ENCODE results near the gene SPECC1.
"Not testable (repeated sequence)": the region's sequence is repeated elsewhere in the genome, so short reads cannot be mapped to it uniquely, and the experiment has no call there.

Gene SPECC1

DNA sequence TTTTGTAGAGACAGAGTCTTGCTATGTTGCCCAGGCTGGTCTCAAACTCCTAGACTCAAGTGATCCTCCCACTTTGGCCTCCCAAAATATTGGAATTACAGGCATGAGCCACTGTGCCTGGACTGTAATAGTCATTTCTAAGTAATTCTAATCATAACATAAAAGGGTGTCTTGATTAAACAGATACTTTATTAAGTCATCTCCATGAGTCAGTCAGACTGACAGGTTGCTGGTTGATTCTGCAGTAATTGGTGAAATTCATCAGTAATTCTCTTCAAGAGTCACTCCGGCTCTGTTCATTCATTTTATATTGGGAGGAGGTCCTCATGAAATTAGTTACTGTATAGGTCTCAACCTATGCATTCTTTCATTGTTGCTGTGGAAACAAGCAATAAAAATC, 85.6 kb downstream of the SPECC1 start:
- DNase-seq (ENCODE audit: low read depth in 2 of 2), result no peak

DNA sequence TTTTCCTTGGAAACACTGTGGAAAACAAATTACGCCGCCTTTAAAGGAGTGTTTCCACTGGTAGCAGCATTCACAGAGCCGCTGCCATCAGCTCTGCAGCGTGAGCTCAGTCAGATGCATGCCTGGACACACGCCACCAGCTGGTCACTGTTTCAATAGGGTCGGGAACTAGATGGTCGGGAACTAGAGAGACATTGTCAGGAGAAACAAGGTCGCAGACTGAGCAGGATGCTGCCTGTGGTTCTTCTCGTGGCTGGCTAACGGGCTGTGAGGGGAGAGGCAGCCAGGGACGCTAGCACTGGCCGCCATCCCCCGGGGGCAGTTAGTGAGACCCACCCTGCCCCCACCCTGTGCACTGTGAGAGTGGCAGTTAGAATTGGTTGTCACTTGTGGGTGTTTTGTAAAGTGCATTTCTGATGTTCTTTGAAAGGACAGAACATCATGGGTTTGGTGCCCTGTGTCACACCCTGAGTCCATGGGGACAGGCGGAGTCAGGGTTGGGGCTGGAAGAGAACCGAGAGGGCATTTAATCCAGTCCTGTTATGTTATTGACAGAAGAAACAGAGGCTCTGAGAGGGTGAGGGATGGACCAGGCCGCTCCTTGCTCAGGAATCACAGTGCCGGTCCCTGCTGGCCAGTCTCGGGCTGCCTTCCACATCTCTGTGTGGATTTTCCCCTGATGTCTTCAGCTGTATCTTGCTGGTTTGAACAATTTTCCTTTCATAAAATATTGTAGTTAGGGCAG, 86.3 kb downstream of the SPECC1 start:
- DNase-seq (ENCODE audit: low read depth in 2 of 2), result no peak

GRCh38 chr17:20096430-20096829, 87.3 kb downstream of the SPECC1 start:
- DNase-seq (ENCODE audit: low read depth in 2 of 2), result no peak

- no peak for DNase-seq (ENCODE audit: low read depth in 2 of 2)
These were observed 88.2 kb downstream of the SPECC1 start for GRCh38 chr17:20097330-20097729.

DNA sequence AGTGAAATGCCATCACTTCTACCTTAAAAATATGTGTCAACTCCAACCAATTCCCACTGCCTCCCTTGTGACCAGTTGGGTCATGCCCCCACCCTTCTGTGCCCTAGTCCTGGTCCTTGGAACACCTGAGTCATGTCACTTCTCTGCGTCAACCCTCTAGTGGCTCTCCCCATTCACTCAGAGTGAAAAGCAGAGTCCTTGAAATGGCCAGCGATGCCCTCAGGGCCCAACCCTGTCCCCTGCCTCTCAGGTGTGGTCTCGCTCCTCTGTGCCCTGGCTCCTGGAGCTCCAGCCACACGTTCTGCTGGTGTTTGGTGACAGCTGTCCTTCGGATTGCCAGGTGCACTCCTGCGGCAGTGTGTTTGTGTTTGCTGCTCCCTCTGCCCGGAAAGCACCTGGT, 89.2 kb downstream of the SPECC1 start:
- no peak for DNase-seq (ENCODE audit: low read depth in 2 of 2)

GRCh38 chr17:20100806-20101205, 91.6 kb downstream of the SPECC1 start:
- not testable (repeated sequence) for DNase-seq (ENCODE audit: low read depth in 2 of 2)

DNA sequence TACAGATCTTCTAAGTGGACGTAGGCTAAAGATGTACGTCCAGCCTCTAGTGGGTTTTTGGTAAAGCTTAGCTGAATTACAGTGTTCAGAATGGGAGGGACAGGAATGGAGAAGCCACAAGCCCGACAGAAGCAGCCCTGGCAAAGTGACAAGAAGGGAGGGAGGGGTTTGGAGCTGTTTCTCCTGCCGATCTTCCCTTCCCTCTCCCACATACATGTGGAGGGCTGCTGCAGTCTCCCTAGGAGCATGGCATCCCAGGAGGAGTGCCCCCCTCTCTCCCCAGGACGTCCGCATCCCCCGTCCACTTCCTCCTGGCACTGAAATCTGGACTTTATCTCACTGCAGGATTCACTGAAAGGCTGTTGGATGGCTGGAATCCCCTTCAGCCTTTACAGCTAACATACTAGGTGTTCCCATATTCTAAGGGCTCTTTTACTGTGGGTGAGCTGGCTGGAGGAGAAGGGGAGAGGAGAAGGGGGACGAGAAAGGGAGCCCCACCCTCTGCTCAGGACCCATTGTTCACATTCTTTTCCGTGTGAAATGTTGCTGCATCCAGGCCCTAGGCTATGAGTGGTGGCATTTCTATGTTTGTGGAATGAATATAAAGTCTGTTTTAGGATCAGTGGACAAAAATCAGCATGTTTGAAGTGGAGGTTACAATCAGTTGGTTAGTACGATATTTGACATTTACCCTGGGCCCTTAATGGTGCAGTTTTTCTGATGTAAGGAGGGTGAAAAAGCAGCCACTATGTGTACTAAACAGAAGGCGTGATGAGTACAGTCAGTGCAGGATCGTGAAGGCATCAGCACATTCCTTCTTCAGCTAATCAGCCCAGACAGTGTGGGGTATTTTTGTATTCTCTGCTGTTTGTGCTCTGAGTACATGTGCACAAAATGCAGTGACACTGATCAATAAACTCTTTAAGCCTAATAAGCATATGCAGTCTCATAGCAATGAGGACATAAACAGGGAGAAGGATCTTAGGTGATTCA, 94.6 kb downstream of the SPECC1 start:
- no peak for DNase-seq (ENCODE audit: low read depth in 2 of 2)

DNA sequence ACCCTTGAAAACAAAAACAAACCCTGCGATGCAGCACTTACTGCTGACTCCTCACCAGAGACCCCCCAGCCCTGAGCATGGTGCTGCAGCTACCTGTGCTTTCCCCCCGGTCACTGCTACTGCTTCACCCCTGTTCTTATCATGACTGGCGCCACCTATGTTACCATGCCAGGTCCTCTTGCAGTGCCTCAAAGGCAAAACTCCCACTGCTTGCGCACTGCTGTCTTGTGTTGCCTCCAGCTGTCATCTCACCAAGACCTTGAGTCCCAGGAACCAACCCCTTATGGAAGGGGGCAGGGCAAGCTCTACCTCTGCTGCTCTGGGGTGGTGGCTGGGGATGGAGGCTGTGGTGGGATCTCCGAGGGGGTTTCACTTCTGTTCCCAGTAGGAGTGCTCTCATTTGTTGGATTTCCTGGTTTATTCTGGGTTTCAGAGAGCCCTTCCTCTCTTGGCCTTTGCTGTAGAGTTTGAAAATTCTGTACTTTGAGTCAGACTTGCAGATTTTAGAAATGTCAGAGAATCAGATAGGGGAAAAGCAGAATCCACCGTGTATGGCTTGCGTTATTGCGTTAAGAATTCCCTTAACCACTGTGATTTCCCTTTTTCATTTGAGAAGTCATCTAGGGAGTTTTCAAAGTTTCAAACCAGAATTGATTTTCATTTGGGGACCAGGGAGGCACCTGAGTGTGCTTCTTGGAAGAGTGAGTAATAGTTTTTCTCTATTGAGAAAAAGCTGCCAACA, 96.6 kb downstream of the SPECC1 start:
- no peak for DNase-seq (ENCODE audit: low read depth in 2 of 2)

GRCh38 chr17:20106446-20106845, 97.3 kb downstream of the SPECC1 start:
- not testable (repeated sequence) for DNase-seq (ENCODE audit: low read depth in 2 of 2)

- DNase-seq (ENCODE audit: low read depth in 2 of 2), result no peak
These were observed 99.9 kb downstream of the SPECC1 start for GRCh38 chr17:20109076-20109475.

GRCh38 chr17:20111538-20111937, 102.4 kb downstream of the SPECC1 start:
- no peak for DNase-seq (ENCODE audit: low read depth in 2 of 2)

- no peak for DNase-seq (ENCODE audit: low read depth in 2 of 2)
These were observed 105.3 kb downstream of the SPECC1 start for GRCh38 chr17:20114466-20114865.

DNA sequence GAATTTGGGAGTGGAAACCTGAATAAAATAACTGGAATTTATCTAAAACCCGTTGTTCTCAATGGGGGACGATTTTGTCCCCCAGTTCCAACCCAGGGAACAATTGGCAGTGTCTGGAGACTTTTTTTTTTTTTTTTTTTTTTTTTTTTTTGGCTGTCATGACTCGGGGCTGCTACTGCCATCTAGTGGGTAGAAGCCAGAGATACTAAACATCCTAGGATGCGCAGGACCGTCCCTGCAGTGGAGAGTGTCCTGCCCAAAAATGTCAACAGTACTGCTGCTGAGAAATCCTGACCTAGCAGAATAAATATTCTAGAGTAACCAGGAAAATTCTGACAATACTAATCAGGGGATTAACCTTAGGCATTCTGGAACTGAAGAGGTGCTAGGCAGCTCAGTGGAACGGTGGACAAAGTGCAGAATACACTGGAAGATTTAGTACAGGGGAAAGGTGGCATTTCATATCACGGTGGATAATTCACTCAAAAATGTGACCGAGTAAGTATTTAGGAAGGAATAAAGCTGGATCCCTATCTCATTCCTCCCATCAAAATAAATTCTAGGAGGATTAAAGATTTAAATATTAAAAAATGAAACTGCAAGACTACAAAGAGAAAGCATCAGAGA, 107.6 kb downstream of the SPECC1 start:
- DNase-seq (ENCODE audit: low read depth in 2 of 2), result peak; percentile 4 to 36

- no peak for DNase-seq (ENCODE audit: low read depth in 2 of 2)
These were observed 109.1 kb downstream of the SPECC1 start for GRCh38 chr17:20118280-20118679.

GRCh38 chr17:20120836-20121235, 111.7 kb downstream of the SPECC1 start:
- DNase-seq (ENCODE audit: low read depth in 2 of 2), result no peak

DNA sequence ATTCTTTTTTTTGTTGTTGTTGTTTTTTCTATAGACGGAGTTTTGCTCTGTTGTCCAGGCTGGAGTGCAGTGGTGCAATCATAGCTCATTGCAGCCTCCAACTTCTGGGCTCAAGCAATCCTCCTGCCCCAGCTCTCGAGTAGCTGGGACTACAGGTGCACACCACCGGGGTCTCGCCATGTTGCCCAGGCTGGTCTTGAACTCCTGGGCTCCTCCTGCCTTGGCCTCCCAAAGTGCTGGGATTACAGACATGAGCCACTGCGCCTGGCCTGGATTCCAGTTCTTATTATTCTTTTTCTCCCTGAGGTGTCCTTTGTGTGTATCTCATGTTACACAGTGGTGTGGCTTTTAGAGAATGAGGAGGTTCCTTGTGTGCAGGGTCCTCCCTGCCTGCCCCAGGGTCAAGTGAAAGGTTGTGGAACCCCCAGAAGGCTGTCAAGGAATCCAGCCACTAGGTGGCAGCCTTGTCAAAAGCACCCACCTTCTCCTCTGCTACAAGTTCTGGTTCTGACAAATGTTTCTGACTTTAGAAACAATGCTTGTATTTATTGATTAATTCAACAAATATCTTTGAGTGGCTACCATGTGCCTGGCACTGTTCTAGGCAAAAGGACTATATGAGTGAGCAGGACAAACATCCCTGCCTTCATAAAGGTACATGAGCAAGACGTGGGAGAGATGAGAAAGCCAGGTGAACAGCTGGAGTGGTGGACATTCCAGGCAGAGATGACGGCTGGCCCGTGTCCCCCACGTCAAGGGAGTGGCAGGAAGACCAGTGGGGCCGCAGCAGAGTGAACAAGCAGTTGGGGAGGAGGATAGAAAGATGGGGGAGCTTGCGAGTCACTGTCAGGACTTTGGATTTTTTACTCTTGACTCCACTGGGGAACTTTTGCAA, 112.4 kb downstream of the SPECC1 start:
- DNase-seq (ENCODE audit: low read depth in 2 of 2), result peak; percentile 44 to 62

- DNase-seq (ENCODE audit: low read depth in 2 of 2), result no peak
These were observed 113.2 kb downstream of the SPECC1 start for GRCh38 chr17:20122254-20122879.

DNA sequence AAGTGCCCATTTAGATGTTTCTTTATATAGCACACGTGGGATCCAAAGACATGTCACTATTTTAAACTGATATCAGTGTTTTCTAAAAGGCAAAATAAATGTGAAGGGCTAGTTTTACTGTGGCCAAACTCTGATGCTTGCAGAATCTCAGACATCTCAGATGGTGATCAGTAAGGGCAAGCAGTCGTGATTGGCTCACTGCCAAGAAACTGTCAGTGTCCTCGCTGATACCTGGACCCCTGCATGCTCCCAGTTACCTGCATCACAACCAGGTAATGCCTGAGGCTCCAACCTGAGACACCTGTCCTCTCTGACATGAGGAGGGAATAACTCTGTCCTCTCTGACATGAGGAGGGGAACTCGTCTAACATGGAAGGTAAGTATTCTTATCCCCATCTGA, 114.0 kb downstream of the SPECC1 start:
- no peak for DNase-seq (ENCODE audit: low read depth in 2 of 2)

DNA sequence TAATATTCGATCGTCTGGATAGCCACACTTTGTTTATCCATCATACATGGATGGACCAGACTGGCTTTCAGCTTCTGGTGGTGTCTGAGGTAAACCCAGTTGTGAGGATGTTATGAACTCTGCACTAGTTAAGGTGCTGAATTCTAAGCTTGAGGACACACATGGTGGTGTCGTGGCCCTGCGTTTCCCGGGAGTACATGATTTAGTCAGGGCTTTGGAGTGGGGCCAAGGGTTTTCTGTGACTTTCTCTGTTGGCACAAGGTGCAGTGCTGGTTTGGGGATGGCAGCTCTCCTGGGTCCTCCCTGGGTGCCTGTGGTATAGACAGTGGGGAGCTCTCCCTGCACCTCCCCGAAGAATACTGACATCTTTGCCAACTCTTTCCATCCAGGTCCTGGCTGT, 116.6 kb downstream of the SPECC1 start:
- no peak for DNase-seq (ENCODE audit: low read depth in 2 of 2)

Measured in stimulated activated CD4-positive, alpha-beta T cell treated with anti-CD3 and anti-CD28 coated beads, Interleukin-12 subunit alpha, Interleukin-12 subunit beta, amount 100 ng/mL, for 24 hours (primary cell).